Measurements from ENCODE around the gene AGAP1. TPM values are rescaled to one million over a fixed set of nuclear protein-coding genes. Genes with fewer than 3 reads are reported as not detected.

Gene AGAP1
- total RNA-seq, 1 donor from 2014 or later, result 43.8 TPM

- Mint-ChIP-seq H3K36me3 (ENCODE audit: unreplicated experiment) (peaks cover 10% of the 10 kb centered on the region), H3K27me3 (ENCODE audit: unreplicated experiment) (no peaks in the 10 kb centered on the region), H3K4me3 (ENCODE audit: unreplicated experiment) (no peak overlapping the region), H3K9me3 (ENCODE audit: unreplicated experiment) (no peaks in the 10 kb centered on the region), H3K4me1 (ENCODE audit: unreplicated experiment) (no peaks in the 10 kb centered on the region), H3K27ac (ENCODE audit: unreplicated experiment) (no peak overlapping the region)
- TF ChIP-seq CTCF (IDR thresholded peaks at IDR 0.05), result no peak
- DNase-seq (ENCODE audit: extremely low spot score, unreplicated experiment), result no peak
Observed at GRCh38 chr2:235730115-235730514, 236.3 kb downstream of the AGAP1 start.

GRCh38 chr2:235733761-235734160, 239.9 kb downstream of the AGAP1 start:
- Mint-ChIP-seq H3K4me3 (ENCODE audit: unreplicated experiment) (no peak overlapping the region), H3K27me3 (ENCODE audit: unreplicated experiment) (no peaks in the 10 kb centered on the region), H3K27ac (ENCODE audit: unreplicated experiment) (no peak overlapping the region), H3K36me3 (ENCODE audit: unreplicated experiment) (peaks cover 6% of the 10 kb centered on the region), H3K9me3 (ENCODE audit: unreplicated experiment) (no peaks in the 10 kb centered on the region), H3K4me1 (ENCODE audit: unreplicated experiment) (no peaks in the 10 kb centered on the region)
- no peak for DNase-seq (ENCODE audit: extremely low spot score, unreplicated experiment)
- no peak for TF ChIP-seq CTCF (IDR thresholded peaks at IDR 0.05)

GRCh38 chr2:235734168-235734567, 240.3 kb downstream of the AGAP1 start:
- Mint-ChIP-seq H3K4me3 (ENCODE audit: unreplicated experiment) (no peak overlapping the region), H3K27me3 (ENCODE audit: unreplicated experiment) (no peaks in the 10 kb centered on the region), H3K27ac (ENCODE audit: unreplicated experiment) (no peak overlapping the region), H3K9me3 (ENCODE audit: unreplicated experiment) (no peaks in the 10 kb centered on the region), H3K4me1 (ENCODE audit: unreplicated experiment) (no peaks in the 10 kb centered on the region), H3K36me3 (ENCODE audit: unreplicated experiment) (peaks cover 6% of the 10 kb centered on the region)
- no peak for TF ChIP-seq CTCF (IDR thresholded peaks at IDR 0.05)
- DNase-seq (ENCODE audit: extremely low spot score, unreplicated experiment), result no peak

- DNase-seq (ENCODE audit: extremely low spot score, unreplicated experiment), result no peak
- Mint-ChIP-seq H3K9me3 (ENCODE audit: unreplicated experiment) (no peaks in the 10 kb centered on the region), H3K27me3 (ENCODE audit: unreplicated experiment) (no peaks in the 10 kb centered on the region), H3K4me3 (ENCODE audit: unreplicated experiment) (no peak overlapping the region), H3K27ac (ENCODE audit: unreplicated experiment) (no peak overlapping the region), H3K4me1 (ENCODE audit: unreplicated experiment) (no peaks in the 10 kb centered on the region), H3K36me3 (ENCODE audit: unreplicated experiment) (peaks cover 6% of the 10 kb centered on the region)
- TF ChIP-seq CTCF (IDR thresholded peaks at IDR 0.05), result no peak
Observed at GRCh38 chr2:235734688-235735231, 240.9 kb downstream of the AGAP1 start.

GRCh38 chr2:235737396-235737795, 243.6 kb downstream of the AGAP1 start:
- no peak for TF ChIP-seq CTCF (IDR thresholded peaks at IDR 0.05)
- no peaks in the 10 kb centered on the region for H3K27me3 Mint-ChIP-seq (ENCODE audit: unreplicated experiment)
- H3K36me3 Mint-ChIP-seq (ENCODE audit: unreplicated experiment), result peaks cover 13% of the 10 kb centered on the region
- peaks cover 2% of the 10 kb centered on the region for H3K4me1 Mint-ChIP-seq (ENCODE audit: unreplicated experiment)
- DNase-seq (ENCODE audit: extremely low spot score, unreplicated experiment), result no peak
- no peak overlapping the region for H3K27ac Mint-ChIP-seq (ENCODE audit: unreplicated experiment)
- H3K9me3 Mint-ChIP-seq (ENCODE audit: unreplicated experiment), result no peaks in the 10 kb centered on the region
- no peak overlapping the region for H3K4me3 Mint-ChIP-seq (ENCODE audit: unreplicated experiment)

All from osteocyte (in vitro differentiated cells).